HL-60 (cell line): ENCODE results near the gene LRRC25.

ENCODE experiments used
- CTCF ChIP-seq: IDR thresholded peaks from one replicate; pipeline ENCODE4 v1.5.1; 2011; ENCODE audit warnings: low read length, control low read depth, inconsistent platforms; ENCODE audit not compliant: insufficient read depth
- POLR2AphosphoS5 ChIP-seq: IDR thresholded peaks from 2 replicates; pipeline ENCODE4 v1.6.1; 2012; ENCODE audit warnings: low read depth

- TF ChIP-seq POLR2AphosphoS5, result 0 out of 2 replicates have a peak, but pooled peaks have one; percentile 14
- no peak for TF ChIP-seq CTCF
Observed at GRCh38 chr19:18419195-18419698, 21.8 kb upstream of the LRRC25 start, which contains the start of gene SSBP4.
